Keratinocyte (primary cell): ENCODE results near the gene GPRASP3.

Experiments
- EZH2 ChIP-seq: IDR thresholded peaks from one replicate; pipeline ENCODE4 v1.6.1; 2012; ENCODE audit warnings: inconsistent platforms, mild to moderate bottlenecking, low read length, moderate library complexity
- TF ChIP-seq, protein P1 (sequence below), 3 experiments: IDR thresholded peaks in 1 of 3; conservative IDR thresholded peaks in 1 of 3; optimal IDR thresholded peaks in 1 of 3; 2 replicates in 2 of 3; 3 replicates in 1 of 3; pipeline versions ENCODE3 to v1.5.1; 2011; ENCODE audit warnings: low read length in 3 of 3, mild to moderate bottlenecking in 3 of 3, moderate library complexity in 2 of 3, control low read depth in 1 of 3, inconsistent platforms in 1 of 3; ENCODE audit not compliant: insufficient read depth in 2 of 3; ENCODE audit errors: extremely low read depth in 1 of 3

DNA sequence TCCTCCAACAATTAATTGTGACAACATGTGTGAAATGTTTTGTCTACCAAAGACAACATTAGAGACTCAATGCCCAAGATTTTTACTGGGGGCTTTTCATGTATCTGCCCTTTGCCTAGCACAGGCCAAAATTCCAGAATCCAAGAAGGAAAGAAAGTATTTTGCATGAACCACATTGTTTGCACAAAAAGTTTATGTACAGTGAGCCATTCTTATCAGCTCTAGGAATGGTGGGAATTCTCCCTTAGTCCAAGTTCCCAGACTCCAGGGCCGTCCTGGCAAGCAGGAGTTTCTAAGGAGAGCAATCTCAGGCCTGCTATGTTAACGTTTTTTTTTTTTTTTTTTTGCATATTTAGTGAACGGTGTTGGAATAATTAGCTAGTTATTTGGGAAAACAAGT is 47.7 kb upstream of the GPRASP3 start:
- TF ChIP-seq, protein P1, sequence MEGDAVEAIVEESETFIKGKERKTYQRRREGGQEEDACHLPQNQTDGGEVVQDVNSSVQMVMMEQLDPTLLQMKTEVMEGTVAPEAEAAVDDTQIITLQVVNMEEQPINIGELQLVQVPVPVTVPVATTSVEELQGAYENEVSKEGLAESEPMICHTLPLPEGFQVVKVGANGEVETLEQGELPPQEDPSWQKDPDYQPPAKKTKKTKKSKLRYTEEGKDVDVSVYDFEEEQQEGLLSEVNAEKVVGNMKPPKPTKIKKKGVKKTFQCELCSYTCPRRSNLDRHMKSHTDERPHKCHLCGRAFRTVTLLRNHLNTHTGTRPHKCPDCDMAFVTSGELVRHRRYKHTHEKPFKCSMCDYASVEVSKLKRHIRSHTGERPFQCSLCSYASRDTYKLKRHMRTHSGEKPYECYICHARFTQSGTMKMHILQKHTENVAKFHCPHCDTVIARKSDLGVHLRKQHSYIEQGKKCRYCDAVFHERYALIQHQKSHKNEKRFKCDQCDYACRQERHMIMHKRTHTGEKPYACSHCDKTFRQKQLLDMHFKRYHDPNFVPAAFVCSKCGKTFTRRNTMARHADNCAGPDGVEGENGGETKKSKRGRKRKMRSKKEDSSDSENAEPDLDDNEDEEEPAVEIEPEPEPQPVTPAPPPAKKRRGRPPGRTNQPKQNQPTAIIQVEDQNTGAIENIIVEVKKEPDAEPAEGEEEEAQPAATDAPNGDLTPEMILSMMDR (optimal IDR thresholded peaks at IDR 0.05 in 1 of 3, IDR thresholded peaks at IDR 0.05 in 1 of 3, conservative IDR thresholded peaks at IDR 0.05 in 1 of 3; ENCODE audit: extremely low read depth in 1 of 3, insufficient read depth in 2 of 3, low read length in 3 of 3) = no peak
- TF ChIP-seq EZH2 = no peak
